Transverse colon (tissue), 4 donors: ENCODE results near the gene CSNK1G1.

Source experiments
- EP300 ChIP-seq: sonication (generic); formaldehyde crosslinking; IDR thresholded peaks from one replicate; pipeline ENCODE4 v1.6.1; 2017; ENCODE audit warnings: antibody characterized with exemption, low read depth
- POLR2A ChIP-seq: fragments of 450-650 bp; IDR thresholded peaks from one replicate; pipeline ENCODE4 v1.6.1; 2016; ENCODE audit warnings: antibody characterized with exemption, mild to moderate bottlenecking, moderate library complexity
- POLR2AphosphoS5 ChIP-seq, 3 donors: sonication (generic); formaldehyde crosslinking; IDR thresholded peaks; one replicate each; pipeline ENCODE4 v1.6.1; 2016; ENCODE audit warnings: antibody characterized with exemption in 3 of 3
- TF ChIP-seq, protein P1 (sequence below), 5 experiments: fragments of 200-600 bp in 3 of 5; fragments of 450-650 bp in 2 of 5; sonication (generic) in 3 of 5; IDR thresholded peaks; 1 replicate in 2 of 5; 2 replicates in 3 of 5; pipeline ENCODE4 v1.5.1; 2016 to 2017; ENCODE audit warnings: antibody characterized with exemption in 5 of 5, inconsistent platforms in 3 of 5, mild to moderate bottlenecking in 2 of 5, moderate library complexity in 1 of 5

GRCh38 chr15:64287953-64288352 is 68.0 kb downstream of the CSNK1G1 start:
- TF ChIP-seq POLR2A (no peak), EP300 (no peak), POLR2AphosphoS5 (IDR thresholded peaks at IDR 0.05) (no peak)
- TF ChIP-seq, protein P1, sequence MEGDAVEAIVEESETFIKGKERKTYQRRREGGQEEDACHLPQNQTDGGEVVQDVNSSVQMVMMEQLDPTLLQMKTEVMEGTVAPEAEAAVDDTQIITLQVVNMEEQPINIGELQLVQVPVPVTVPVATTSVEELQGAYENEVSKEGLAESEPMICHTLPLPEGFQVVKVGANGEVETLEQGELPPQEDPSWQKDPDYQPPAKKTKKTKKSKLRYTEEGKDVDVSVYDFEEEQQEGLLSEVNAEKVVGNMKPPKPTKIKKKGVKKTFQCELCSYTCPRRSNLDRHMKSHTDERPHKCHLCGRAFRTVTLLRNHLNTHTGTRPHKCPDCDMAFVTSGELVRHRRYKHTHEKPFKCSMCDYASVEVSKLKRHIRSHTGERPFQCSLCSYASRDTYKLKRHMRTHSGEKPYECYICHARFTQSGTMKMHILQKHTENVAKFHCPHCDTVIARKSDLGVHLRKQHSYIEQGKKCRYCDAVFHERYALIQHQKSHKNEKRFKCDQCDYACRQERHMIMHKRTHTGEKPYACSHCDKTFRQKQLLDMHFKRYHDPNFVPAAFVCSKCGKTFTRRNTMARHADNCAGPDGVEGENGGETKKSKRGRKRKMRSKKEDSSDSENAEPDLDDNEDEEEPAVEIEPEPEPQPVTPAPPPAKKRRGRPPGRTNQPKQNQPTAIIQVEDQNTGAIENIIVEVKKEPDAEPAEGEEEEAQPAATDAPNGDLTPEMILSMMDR (IDR thresholded peaks at IDR 0.05): no peak
